Activated CD8-positive, alpha-beta T cell treated with anti-CD3 and anti-CD28 coated beads for 36 hours (primary cell): ENCODE results near the gene PLTP. TPM values are rescaled to one million over a fixed set of nuclear protein-coding genes. Genes with fewer than 3 reads are reported as not detected.
A peak's percentile ranks its signal among the peaks of the same experiment; 100 is the strongest.

Source experiments
- ATAC-seq: fragments of 200-7000 bp; cut with Tn5 transposase; one replicate; pipeline ENCODE4 v1.10.0; 2021; ENCODE audit warnings: mild to moderate bottlenecking, moderate library complexity
- CTCF ChIA-PET: fragments of 350-600 bp; sonication (Branson Sonifier 250); formaldehyde crosslinking; loops from one replicate; lab custom pipeline; 2021; ENCODE audit warnings: antibody characterized with exemption; lab: Charles Lee
- POLR2A ChIA-PET: fragments of 350-600 bp; sonication (Branson Sonifier 250); formaldehyde crosslinking; loops from one replicate; lab custom pipeline; 2021; ENCODE audit warnings: antibody characterized with exemption; lab: Charles Lee
- DNase-seq: peaks from one replicate; pipeline ENCODE4 v3.0.0-alpha.2; 2020
- H3K27ac Mint-ChIP-seq: one replicate; pipeline ENCODE4 v1.8.0; 2021; ENCODE audit warnings: mild to moderate bottlenecking, mixed read lengths
- H3K27me3 Mint-ChIP-seq: one replicate; pipeline ENCODE4 v1.8.0; 2021; ENCODE audit warnings: mixed read lengths
- H3K36me3 Mint-ChIP-seq: one replicate; pipeline ENCODE4 v1.8.0; 2021; ENCODE audit warnings: low read depth, mixed read lengths
- H3K4me1 Mint-ChIP-seq: one replicate; pipeline ENCODE4 v1.8.0; 2021; ENCODE audit warnings: low read depth, mixed read lengths
- H3K4me3 Mint-ChIP-seq: one replicate; pipeline ENCODE4 v1.8.0; 2021; ENCODE audit warnings: mild to moderate bottlenecking, moderate library complexity, mixed read lengths
- H3K9me3 Mint-ChIP-seq: one replicate; pipeline ENCODE4 v1.8.0; 2021; ENCODE audit warnings: mixed read lengths
- intact Hi-C: fragments of 100-400 bp; cut with micrococcal nuclease; formaldehyde crosslinking; loops from one replicate; pipeline ENCODE4 v1.10.0; 2022
- total RNA-seq, 2 experiments: library from RNA; stranded (reverse); gene quantifications; one replicate each; pipeline ENCODE4 v1.2.3, GENCODE V29; 2021
- TF ChIP-seq, protein P1 (sequence below): fragments of 200-600 bp; IDR thresholded peaks from one replicate; pipeline ENCODE4 v1.8.0; 2022; ENCODE audit warnings: antibody characterized with exemption, mild to moderate bottlenecking

PLTP gene
- total RNA-seq, 2 experiments from 2014 or later = 7.4 to 8.6 TPM

DNA sequence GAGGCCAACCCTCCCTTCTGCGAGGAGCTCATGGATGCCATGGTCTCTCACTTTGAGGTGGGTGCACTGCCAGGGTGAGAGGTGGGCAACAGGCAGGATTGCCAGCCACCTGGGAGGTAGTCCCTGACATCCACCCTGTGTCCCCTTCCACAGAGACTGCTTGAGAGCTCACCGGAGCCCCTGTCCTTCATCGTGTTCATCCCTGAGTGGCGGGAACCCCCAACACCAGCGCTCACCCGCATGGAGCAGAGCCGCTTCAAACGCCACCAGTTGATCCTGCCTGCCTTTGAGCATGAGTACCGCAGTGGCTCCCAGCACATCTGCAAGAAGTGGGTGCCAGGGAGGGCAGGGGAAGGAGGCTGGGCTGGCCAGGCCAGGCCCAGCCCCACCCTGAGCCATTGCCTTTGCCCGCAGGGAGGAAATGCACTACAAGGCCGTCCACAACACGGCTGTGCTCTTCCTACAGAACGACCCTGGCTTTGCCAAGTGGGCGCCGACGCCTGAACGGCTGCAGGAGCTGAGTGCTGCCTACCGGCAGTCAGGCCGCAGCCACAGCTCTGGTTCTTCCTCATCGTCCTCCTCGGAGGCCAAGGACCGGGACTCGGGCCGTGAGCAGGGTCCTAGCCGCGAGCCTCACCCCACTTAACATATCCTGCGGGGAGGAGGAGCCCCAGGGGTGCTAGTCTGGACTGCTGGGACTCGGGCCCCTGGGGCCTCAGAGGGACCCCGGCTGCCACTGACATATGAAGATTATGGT lies 35.3 kb upstream of the PLTP start:
- intact Hi-C loops = no loop called here
- CTCF ChIA-PET = interaction anchor here (1.1 to 6.6 kb wide), 2 partner anchors 11 to 22 kb away, joined by 3 to 40 read pairs; no protein-coding TSS in a partner anchor
- peak overlapping the region; percentile 65 for H3K27ac Mint-ChIP-seq

DNA sequence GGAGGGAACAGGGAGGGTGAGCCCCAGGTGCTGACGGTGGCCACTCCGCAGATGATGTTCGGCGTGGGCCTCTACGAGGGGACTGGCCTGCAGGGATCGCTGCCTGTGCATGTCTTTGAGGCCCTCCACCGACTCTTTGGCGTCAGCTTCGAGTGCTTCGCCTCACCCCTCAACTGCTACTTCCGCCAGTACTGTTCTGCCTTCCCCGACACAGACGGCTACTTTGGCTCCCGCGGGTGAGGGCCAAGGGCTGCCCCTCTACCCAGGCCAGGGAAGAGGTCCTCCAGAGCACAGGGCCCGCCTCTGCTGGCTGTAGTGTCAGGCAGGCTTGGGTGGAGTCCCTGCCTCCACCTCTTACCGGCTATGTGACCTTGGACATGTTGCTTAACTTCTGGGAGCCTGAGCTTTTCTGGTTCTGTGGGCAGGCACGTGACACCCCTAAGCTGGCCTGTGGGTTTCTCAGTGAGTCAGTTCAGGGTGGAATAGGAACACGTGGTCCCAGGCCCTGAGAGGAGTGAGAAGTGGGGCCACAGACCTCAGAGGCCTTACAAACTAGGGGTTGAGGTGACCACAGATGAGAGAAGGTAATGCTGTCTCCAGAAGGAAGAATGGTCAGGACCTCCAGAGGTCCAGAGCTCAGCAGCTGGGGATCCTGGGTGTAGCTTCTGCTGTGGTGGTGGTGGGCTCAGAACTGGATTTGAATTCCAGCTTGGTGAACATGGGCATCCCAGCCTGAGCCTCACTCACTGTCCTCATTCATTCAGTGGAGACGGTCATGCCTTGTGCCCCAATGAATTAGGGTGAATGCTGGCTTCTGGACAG lies 34.4 kb upstream of the PLTP start:
- Mint-ChIP-seq H3K4me3 (no peak overlapping the region), H3K36me3 (peaks cover 37% of the 10 kb centered on the region), H3K27ac (peak overlapping the region; percentile 65), H3K9me3 (no peaks in the 10 kb centered on the region), H3K4me1 (peaks cover 13% of the 10 kb centered on the region), H3K27me3 (no peaks in the 10 kb centered on the region)
- ChIA-PET POLR2A (interaction anchor here (0.9 to 12.9 kb wide), 7 partner anchors 9 to 56 kb away, joined by 3 to 119 read pairs (median 3); partner anchors contain the start of genes PCIF1 and ZNF335), CTCF (interaction anchor here (1.1 to 6.6 kb wide), 3 partner anchors 12 to 147 kb away, joined by 3 to 40 read pairs (median 4); no protein-coding TSS in a partner anchor)
- ATAC-seq (peak; percentile 52), DNase-seq (peak; percentile 60)
- TF ChIP-seq, protein P1, sequence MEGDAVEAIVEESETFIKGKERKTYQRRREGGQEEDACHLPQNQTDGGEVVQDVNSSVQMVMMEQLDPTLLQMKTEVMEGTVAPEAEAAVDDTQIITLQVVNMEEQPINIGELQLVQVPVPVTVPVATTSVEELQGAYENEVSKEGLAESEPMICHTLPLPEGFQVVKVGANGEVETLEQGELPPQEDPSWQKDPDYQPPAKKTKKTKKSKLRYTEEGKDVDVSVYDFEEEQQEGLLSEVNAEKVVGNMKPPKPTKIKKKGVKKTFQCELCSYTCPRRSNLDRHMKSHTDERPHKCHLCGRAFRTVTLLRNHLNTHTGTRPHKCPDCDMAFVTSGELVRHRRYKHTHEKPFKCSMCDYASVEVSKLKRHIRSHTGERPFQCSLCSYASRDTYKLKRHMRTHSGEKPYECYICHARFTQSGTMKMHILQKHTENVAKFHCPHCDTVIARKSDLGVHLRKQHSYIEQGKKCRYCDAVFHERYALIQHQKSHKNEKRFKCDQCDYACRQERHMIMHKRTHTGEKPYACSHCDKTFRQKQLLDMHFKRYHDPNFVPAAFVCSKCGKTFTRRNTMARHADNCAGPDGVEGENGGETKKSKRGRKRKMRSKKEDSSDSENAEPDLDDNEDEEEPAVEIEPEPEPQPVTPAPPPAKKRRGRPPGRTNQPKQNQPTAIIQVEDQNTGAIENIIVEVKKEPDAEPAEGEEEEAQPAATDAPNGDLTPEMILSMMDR = no peak
- intact Hi-C loops = no loop called here

More for the DNA sequence above, 35.3 kb upstream of the PLTP start:
- Mint-ChIP-seq H3K27me3 (no peaks in the 10 kb centered on the region), H3K36me3 (peaks cover 45% of the 10 kb centered on the region), H3K4me1 (peaks cover 19% of the 10 kb centered on the region), H3K4me3 (no peak overlapping the region), H3K9me3 (no peaks in the 10 kb centered on the region)
- TF ChIP-seq, protein P1 = no peak
- ATAC-seq = no peak
- POLR2A ChIA-PET = interaction anchor here (0.9 to 12.9 kb wide), 10 partner anchors 10 to 152 kb away, joined by 3 to 119 read pairs (median 4); partner anchors contain the start of genes PCIF1 and ZNF335
- no peak for DNase-seq

DNA sequence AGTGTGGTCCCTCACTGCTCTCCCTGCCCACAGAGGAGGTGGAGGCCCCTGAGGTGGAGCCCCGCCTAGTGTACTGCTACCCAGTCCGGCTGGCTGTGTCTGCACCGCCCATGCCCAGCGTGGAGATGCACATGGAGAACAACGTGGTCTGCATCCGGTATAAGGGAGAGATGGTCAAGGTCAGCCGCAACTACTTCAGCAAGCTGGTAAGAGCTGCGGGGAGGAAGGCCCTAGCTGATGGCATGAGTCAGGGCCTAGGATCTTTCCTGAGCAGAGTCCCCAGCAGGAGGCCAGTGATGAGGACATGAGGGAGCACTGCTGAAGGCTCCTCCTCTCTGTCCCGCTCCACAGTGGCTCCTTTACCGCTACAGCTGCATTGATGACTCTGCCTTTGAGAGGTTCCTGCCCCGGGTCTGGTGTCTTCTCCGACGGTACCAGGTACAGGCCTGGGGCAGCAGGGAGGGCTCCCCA lies 33.8 kb upstream of the PLTP start:
- peak overlapping the region; percentile 65 for H3K27ac Mint-ChIP-seq
- TF ChIP-seq, protein P1 = no peak
- ATAC-seq (no peak), DNase-seq (no peak)
- CTCF ChIA-PET = interaction anchor here (1.3 to 6.6 kb wide), 2 partner anchors 24 to 146 kb away, joined by 4 to 40 read pairs; no protein-coding TSS in a partner anchor
- peaks cover 13% of the 10 kb centered on the region for H3K4me1 Mint-ChIP-seq
- POLR2A ChIA-PET = interaction anchor here (1.1 to 12.9 kb wide), 4 partner anchors 9 to 55 kb away, joined by 3 to 119 read pairs (median 6); partner anchors contain the start of genes PCIF1 and ZNF335
- no peaks in the 10 kb centered on the region for H3K27me3 Mint-ChIP-seq
- peaks cover 37% of the 10 kb centered on the region for H3K36me3 Mint-ChIP-seq
- H3K9me3 Mint-ChIP-seq = no peaks in the 10 kb centered on the region
- H3K4me3 Mint-ChIP-seq = no peak overlapping the region
- intact Hi-C loops = no loop called here

DNA sequence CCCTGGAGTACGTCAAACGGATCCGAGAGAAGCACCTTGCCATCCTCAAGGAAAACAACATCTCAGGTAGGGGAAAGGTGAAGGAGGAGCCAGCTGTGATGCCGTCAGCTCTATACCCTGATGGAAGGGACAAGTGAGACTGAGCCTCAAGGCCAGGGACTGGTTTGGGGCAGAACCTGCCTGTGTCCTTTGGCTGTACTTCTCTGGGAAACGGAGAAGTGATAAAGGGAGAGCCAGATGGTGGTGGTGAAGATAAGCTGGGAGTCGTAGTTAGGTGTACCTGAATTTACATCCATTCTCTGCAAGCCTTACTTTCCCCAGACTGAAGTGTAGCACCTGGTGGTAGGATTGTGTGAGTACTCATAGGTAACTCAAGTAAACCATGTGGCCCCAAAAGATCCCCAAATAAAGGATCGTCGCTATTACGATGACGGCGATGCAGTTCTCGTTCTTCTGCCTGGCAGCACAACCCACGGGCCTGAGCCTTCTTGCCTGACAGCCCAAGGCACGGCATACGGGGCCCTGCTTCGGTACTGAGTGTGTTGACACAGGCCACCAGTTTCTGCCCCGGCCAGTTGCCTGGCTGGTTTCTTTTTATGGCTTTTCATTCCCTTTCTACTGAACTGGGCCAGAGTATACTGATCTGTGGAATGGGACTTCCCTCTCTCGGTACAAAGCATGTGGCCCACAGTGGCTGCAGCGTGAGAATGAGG lies 33.2 kb upstream of the PLTP start:
- DNase-seq (no peak), ATAC-seq (no peak)

More for the DNA sequence above, 33.2 kb upstream of the PLTP start:
- TF ChIP-seq, protein P1 = no peak
- CTCF ChIA-PET = interaction anchor here (1.0 to 3.6 kb wide), 5 partner anchors 20 to 174 kb away, joined by 3 to 20 read pairs (median 5); no protein-coding TSS in a partner anchor
- no peaks in the 10 kb centered on the region for H3K27me3 Mint-ChIP-seq
- POLR2A ChIA-PET = interaction anchor here (1.1 to 12.9 kb wide), 5 partner anchors 8 to 55 kb away, joined by 3 to 119 read pairs (median 8); partner anchors contain the start of genes PCIF1 and ZNF335
- intact Hi-C loops = no loop called here
- H3K27ac Mint-ChIP-seq = peak overlapping the region; percentile 75
- H3K9me3 Mint-ChIP-seq = no peaks in the 10 kb centered on the region
- H3K4me3 Mint-ChIP-seq = no peak overlapping the region
- H3K36me3 Mint-ChIP-seq = peaks cover 36% of the 10 kb centered on the region
- H3K4me1 Mint-ChIP-seq = peaks cover 13% of the 10 kb centered on the region
